Retina (tissue), 1 donor: ENCODE measurements around the gene FKBP8.
A peak's percentile ranks its signal among the peaks of the same experiment; 100 is the strongest.

Source experiments
- DNase-seq: peaks from one replicate; pipeline ENCODE4 v3.0.0-alpha.2; 2016

FKBP8 gene

DNA sequence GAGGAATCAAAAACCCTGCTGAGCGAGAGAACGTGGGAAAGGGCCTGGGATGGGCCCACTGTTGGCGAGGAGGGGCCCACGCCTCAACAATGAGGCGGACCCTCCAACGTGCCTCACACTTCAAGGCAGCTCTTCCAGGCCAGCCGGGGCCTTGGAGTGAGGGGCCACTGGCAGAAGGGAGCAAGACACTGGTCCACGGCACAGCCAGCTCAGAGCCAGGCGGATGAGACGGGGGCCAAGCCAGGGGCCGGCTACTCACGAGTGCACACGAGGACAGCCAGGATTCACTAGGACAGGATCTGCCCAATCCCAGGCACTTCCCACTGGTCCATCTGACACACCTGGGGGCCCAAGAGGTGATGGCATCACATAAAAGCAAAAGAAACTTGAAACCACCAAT, 42.0 kb downstream of the FKBP8 start:
- DNase-seq: no peak

GRCh38 chr19:18500799-18501198, 42.6 kb downstream of the FKBP8 start:
- DNase-seq: no peak

DNA sequence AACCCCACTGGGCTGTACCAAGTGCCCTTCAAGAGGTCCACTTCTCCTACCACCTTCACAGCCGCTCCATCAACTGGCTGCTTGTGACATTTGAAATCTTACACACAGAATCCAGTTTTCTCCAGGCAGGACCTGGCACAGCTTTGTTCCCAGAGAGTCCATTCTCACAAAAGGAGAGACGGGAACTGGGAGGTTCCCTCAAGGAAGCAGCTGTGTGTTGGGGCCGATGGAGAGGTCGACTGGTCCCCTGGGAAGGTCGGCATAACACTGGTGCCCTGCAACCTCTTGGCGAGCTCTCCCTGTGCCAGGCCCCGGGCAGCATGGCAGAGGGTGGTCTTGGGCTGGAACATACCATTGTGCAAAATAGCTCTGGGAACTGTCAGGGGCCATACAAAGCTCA, 43.0 kb downstream of the FKBP8 start:
- no peak for DNase-seq

- no peak for DNase-seq
Measured at GRCh38 chr19:18499055-18499775, 44.2 kb downstream of the FKBP8 start.

- no peak for DNase-seq
Measured at GRCh38 chr19:18496980-18497256, 46.5 kb downstream of the FKBP8 start.

DNA sequence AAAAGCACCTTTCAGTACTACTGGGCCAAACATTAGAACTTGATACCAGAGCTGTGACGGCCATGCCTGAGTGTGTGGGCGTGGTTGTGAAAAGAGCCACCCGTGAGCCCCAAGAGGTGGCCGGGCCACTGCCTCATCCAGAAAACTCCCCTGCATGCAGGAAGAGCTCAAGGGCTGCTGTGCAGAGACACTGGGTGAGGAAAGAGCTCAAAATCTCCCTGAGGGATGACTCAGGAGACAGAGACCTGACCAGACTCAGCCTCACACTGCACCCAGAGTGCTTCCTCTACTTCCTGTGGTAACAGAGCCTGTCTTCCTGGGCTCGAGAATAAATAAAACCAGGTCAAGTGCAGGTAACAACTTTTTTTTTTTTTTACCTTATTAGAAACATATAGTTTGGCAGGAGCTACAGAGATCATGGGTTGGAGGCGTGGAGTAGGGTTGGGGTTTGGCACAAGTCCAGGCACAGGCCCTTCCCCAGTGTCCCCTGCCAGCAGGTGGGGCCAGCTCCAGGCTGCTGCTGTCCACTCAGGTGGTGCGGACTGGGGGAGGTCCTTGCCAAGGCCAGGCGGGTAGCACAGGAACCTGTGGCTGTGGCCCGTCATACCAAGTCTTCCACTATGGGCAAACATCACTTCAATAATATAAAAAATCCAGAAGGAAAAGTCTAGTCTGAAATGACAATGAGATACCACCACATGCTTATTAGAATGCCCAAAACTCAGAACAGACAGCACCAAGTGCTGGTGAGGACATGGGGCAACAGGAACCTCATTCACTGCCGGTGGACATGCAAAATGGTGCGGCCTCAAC, 47.0 kb downstream of the FKBP8 start:
- no peak for DNase-seq

GRCh38 chr19:18495204-18495911, 48.0 kb downstream of the FKBP8 start:
- DNase-seq: no peak

- DNase-seq: no peak
Measured at GRCh38 chr19:18494267-18494607, 49.1 kb downstream of the FKBP8 start.

DNA sequence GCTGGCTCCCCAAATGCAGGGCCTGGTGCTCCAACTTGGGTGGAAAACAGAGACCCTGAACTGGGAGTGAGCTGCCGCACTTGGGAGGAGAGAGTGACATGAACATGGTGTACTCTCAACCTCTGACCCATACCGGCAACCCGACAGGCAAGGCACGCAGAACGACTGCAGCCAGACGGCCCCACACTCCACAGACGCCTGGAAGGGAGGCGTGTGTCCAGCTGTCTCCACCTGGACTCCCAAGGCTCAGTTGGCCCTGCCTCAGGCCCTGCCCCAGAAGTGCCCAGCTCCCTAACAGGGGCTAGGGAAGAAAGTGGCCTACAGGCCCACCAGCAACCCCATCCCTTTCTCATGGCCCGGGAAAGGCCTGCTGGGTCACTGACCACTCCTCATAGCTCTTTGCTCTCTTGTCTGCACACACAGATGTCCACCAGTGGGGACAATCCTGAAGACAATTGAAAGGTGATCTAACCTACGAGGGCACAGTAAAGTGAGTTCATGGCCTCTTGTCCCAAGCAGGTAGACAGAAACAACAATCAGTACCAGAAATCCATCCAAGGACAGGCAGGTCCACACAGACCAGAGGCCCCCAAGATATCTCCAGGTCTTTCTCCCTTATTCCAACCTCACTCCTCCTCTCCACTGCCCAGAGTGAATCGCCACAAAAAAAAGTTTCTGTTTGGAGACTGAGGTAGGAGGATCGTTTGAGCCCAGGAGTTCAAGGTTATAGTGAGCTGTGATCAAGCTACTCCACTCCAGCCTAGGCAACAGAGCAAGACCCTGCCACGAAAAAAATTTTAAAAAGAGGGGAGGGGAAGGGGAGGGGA, 49.7 kb downstream of the FKBP8 start:
- no peak for DNase-seq

- DNase-seq: no peak
Measured at GRCh38 chr19:18491995-18492953, 51.1 kb downstream of the FKBP8 start.

DNA sequence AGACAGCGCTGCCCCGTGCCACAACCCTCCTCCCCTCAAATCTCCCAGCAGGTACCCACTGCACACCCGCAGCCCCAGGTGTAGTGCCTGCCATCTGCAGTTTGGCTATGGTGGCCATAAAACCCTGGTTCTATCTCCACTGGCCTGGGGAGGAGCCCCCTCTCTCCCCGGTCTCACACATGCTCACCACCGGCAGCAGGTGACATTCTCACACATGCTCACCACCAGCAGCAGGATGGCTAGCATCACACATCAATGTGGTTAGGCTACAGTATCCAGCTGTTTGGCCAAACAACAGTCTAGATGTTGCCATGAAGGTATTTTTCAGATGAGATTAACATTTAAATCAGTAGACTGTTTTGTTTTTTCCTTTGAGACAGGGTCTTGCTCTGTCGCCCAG, 52.6 kb downstream of the FKBP8 start:
- DNase-seq: no peak

DNA sequence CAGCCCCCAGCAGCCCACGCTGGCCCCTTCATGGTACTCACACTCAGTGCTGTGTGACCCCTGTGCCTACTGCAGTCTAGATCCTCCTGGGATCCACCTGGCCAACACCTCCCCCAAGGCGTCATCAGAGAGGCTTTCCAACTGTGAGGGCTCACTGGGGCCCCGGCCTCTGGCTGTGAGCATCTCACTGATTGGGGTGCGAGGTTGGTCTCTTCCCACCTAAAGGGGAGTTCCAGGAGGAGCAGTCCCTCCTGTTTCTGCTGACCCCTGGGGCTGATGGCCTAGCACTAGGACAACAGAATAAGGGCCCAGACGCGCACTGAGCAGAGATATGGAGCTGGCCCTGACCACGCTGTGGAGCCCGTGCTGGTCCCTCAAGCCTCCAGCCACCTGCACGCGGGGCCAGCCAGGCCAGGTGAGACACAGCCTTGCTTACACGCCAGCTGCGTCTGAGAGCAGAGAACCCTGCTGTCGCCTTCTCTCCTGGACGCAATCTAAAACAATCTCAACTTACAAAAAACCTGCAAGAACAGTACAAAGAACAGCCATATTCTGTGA, 53.7 kb downstream of the FKBP8 start:
- no peak for DNase-seq

GRCh38 chr19:18488838-18489626, 54.3 kb downstream of the FKBP8 start:
- peak; percentile 44 for DNase-seq

DNA sequence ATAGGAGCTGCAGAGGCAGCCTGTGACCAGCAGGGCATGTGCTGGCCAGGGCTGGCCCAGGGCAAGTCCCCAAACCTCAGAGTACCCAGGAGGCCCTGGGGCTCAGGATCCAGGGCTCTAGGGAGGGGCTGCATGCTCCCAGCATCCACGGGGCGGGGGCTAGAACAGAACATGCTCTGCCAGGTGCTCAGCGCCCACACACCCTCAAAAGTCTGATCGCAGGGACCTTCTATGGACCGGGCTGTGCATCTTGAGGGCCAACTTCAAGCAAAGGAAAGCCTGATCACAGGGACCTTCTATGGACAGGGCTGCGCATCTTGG, 55.0 kb downstream of the FKBP8 start:
- no peak for DNase-seq

GRCh38 chr19:18487576-18488402, 55.6 kb downstream of the FKBP8 start:
- no peak for DNase-seq

DNA sequence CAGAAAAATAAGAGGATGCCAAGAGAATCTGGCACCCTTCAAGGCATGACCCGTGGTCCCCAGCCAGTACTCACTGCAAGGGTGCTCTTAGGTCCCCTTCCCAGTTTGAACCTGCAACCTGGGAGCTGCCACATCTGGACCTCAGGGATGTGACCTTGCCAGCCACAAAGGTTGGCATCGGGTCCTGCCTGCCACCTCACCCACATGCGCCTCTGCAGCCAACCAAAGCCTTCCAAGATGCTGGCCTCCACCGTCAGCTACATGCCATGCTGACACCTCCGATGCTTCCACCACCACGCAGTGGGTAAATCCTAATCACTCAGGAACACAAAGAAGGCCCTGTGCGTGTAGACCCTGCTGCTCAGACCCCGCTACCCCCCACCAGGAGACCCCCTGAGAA, 56.6 kb downstream of the FKBP8 start:
- DNase-seq: no peak

DNA sequence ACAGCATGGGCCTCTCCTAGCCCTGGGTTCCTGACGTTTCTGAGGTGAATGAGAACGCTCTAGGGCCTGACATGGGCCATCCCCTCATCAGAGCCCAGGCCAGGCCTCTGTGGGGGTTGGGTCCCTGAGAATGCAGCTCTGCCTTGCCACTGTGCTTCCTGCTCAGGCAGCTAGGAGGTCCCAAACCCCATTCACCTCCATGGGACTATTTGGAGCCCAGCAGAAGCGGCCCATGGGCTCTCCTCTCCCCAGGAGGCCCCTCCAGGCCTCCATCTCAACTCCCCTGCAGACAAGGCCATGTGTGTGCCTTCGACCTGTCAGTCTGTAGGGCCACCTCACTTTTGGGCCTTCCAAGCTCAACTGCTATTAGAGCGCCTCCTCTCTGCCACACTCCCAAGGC, 58.4 kb downstream of the FKBP8 start:
- DNase-seq: no peak

- DNase-seq: no peak
Measured at GRCh38 chr19:18483119-18483890, 60.1 kb downstream of the FKBP8 start.
